Ishikawa (cell line): ENCODE results near the gene ST6GALNAC4.

Source experiments
- CEBPB ChIP-seq: IDR thresholded peaks from 2 replicates; pipeline ENCODE4 v1.6.1; 2012
- EP300 ChIP-seq: IDR thresholded peaks from 2 replicates; pipeline ENCODE4 v1.6.1; 2012; ENCODE audit warnings: borderline replicate concordance
- MAX ChIP-seq: IDR thresholded peaks from 2 replicates; pipeline ENCODE4 v1.6.1; 2012
- RAD21 ChIP-seq: IDR thresholded peaks from 2 replicates; pipeline ENCODE4 v1.6.1; 2012; ENCODE audit warnings: low read depth
- TAF1 ChIP-seq: IDR thresholded peaks from 2 replicates; pipeline ENCODE4 v1.6.1; 2012; ENCODE audit warnings: low read depth, mild to moderate bottlenecking
- TEAD4 ChIP-seq: IDR thresholded peaks from 2 replicates; pipeline ENCODE4 v1.6.1; 2012

- TF ChIP-seq TAF1: no peak
- TF ChIP-seq MAX: no peak
- TF ChIP-seq RAD21: no peak
- TF ChIP-seq CEBPB: no peak
- TF ChIP-seq TEAD4: no peak
- TF ChIP-seq EP300: no peak
These were observed 24.0 kb downstream of the ST6GALNAC4 start for GRCh38 chr9:127892831-127893230.
